Effector memory CD8-positive, alpha-beta T cell (primary cell): Measurements from ENCODE around the gene VSIG2.

Experiments used
- ATAC-seq: fragments of 150-1000 bp; cut with Tn5 transposase; replicated peaks from 2 replicates; pipeline ENCODE4 v1.10.0; 2021; ENCODE audit warnings: mild to moderate bottlenecking, moderate library complexity
- DNase-seq, 3 experiments: peaks; one replicate each; pipeline ENCODE4 v3.0.0; 2021
- H3K27ac Mint-ChIP-seq, 2 donors: one replicate each; pipeline ENCODE4 v1.8.0; 2022; ENCODE audit warnings: mild to moderate bottlenecking in 2 of 2, mixed read lengths in 2 of 2, moderate library complexity in 2 of 2
- H3K27me3 Mint-ChIP-seq, 2 donors: one replicate each; pipeline ENCODE4 v1.8.0; 2022; ENCODE audit warnings: mixed read lengths in 2 of 2
- H3K36me3 Mint-ChIP-seq: one replicate; pipeline ENCODE4 v1.8.0; 2022; ENCODE audit warnings: mild to moderate bottlenecking, moderate library complexity, mixed read lengths; ENCODE audit not compliant: insufficient read depth
- H3K4me1 Mint-ChIP-seq, 2 donors: one replicate each; pipeline ENCODE4 v1.8.0; 2022; ENCODE audit warnings: low read depth in 2 of 2, mixed read lengths in 2 of 2
- H3K4me3 Mint-ChIP-seq, 2 donors: one replicate each; pipeline ENCODE4 v1.8.0; 2022; ENCODE audit warnings: mild to moderate bottlenecking in 2 of 2, mixed read lengths in 2 of 2, moderate library complexity in 2 of 2
- H3K9me3 Mint-ChIP-seq, 2 donors: one replicate each; pipeline ENCODE4 v1.8.0; 2022; ENCODE audit warnings: mixed read lengths in 2 of 2
- total RNA-seq, 9 experiments: gene quantifications; one replicate each; lab custom pipeline; 2026; lab: John Stamatoyannopoulos, UW

The VSIG2 gene
- total RNA-seq: 0 to 0.68 (median 0.13) reads per million in 9 experiments

DNA sequence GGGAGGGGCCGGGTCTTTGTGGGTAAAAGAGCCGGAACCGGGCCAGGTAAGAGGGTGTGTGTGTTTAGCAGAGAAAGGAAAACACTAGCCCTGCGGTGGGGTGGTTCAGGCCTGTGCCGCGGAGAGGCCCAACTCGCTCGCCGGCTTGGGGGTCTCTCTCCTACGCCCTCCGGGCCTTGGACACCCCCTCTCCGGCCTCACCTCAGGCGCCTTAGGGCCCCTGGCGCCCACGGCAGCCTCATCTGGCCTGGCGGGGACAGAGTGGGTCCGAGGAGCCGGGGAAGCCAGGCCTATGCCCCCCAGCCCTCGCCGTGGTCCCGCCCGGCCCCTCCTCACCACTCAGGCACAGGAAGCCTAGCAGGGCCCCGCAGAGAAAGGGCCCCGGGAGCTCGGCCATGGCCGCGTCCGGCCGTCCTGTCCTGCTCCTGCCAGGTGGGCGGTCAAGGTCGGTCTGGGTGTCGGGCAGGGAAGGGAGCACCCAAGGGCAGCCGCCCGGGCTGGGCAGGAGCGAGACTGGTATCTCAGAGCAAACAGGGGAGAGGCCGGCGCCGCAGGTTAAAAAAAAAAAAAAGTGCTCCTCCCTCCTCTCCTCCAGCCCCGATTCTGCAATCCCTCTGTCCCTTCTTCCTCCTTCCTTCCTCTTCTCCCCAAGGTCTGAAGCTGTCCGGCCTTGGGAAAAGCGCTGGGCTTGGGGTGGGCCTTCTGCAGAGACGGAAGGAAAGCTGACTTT is at the start of gene VSIG2:
VSIG2 (minus strand) TSS at position 515 of the 730 bp plus-strand sequence; CDS start at position 397, 118 bp downstream.
- ATAC-seq (no peak), DNase-seq (no peak)
- Mint-ChIP-seq H3K4me3 (no peak within 1 kb of the TSS), H3K36me3 (peaks cover 4% of the 10 kb centered on the region), H3K27ac (no peak within 1 kb of the TSS), H3K9me3 (no peaks in the 10 kb centered on the region), H3K27me3 (peaks cover 19 to 47% of the 10 kb centered on the region in 2 donors), H3K4me1 (peaks cover 0 to 2% of the 10 kb centered on the region in 2 donors)

DNA sequence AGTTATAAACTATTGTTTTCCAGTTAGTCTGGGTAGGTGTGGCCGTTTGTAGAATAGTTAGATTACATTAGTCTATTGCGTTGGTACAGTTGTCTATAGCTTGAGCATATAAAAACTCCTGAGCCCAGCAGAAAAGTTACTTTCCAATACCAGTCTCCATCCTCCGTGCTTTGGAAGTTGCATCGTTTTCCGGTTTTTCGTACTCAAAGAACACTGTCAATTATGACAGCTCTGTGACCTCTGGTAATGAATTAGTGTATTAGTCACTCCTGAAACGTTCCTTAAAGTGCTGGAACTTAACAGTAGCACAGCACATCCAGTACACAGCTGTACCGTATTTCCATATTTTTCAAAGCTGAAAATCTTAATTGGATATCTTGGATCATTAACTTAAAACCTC is 49.0 kb upstream of the VSIG2 start:
- no peak for DNase-seq

DNA sequence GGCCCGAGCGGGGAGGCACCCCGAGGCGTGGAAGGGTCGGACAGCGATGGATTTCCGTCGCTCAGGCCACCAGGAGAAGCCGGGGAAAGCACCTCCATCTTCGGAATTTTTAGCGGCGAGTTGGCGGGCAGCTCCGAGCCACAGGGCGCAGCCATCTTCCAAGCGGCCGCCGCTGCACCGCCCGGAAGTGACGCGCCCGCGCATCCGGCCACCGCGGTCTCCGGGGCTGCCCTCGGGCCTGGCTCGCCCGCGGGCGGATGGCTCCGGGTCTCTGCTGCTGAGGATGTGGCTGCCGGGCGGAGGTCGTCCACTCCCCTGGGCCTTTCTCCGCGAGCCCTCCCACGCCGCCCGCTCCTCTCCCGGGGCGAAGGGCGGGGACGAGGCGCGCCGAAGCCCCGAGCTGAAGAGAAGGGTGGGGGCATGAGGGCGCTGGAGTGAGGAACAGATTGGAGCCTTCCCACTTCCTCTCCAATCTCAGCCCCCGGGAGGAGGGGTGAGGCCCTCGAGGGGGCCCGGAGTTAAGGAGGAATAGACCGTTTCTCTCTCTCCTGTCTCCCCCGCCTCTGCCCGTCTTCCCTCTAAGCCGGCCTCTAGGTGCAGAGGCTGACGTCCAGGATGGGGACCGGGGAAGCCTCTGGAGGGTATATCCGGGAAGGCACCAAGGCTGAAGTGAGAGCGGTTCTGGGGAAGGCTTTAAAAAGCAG is 48.3 kb upstream of the VSIG2 start, which contains the start of gene MSANTD2:
MSANTD2 (minus strand) TSS at position 181 of the 704 bp plus-strand sequence; CDS start at position 155, 26 bp downstream.
- peaks cover 13 to 21% of the 10 kb centered on the region in 2 donors for H3K4me1 Mint-ChIP-seq
- no peaks in the 10 kb centered on the region for H3K9me3 Mint-ChIP-seq
- peak within 1 kb of the TSS; percentile 96 for H3K27ac Mint-ChIP-seq
- ATAC-seq: peak; percentile 88
- H3K4me3 Mint-ChIP-seq: peak within 1 kb of the TSS; percentile 91 to 93
- H3K27me3 Mint-ChIP-seq: no peaks in the 10 kb centered on the region
- peaks cover 8% of the 10 kb centered on the region for H3K36me3 Mint-ChIP-seq
- DNase-seq: peak; percentile 76 to 81 (median 76)

More for the DNA sequence above, 49.0 kb upstream of the VSIG2 start:
- Mint-ChIP-seq H3K36me3 (peaks cover 8% of the 10 kb centered on the region), H3K27ac (peak overlapping the region; percentile 91 to 96), H3K4me1 (peaks cover 13 to 21% of the 10 kb centered on the region in 2 donors), H3K4me3 (peak overlapping the region; percentile 91 to 93), H3K27me3 (no peaks in the 10 kb centered on the region), H3K9me3 (no peaks in the 10 kb centered on the region)
- no peak for ATAC-seq

DNA sequence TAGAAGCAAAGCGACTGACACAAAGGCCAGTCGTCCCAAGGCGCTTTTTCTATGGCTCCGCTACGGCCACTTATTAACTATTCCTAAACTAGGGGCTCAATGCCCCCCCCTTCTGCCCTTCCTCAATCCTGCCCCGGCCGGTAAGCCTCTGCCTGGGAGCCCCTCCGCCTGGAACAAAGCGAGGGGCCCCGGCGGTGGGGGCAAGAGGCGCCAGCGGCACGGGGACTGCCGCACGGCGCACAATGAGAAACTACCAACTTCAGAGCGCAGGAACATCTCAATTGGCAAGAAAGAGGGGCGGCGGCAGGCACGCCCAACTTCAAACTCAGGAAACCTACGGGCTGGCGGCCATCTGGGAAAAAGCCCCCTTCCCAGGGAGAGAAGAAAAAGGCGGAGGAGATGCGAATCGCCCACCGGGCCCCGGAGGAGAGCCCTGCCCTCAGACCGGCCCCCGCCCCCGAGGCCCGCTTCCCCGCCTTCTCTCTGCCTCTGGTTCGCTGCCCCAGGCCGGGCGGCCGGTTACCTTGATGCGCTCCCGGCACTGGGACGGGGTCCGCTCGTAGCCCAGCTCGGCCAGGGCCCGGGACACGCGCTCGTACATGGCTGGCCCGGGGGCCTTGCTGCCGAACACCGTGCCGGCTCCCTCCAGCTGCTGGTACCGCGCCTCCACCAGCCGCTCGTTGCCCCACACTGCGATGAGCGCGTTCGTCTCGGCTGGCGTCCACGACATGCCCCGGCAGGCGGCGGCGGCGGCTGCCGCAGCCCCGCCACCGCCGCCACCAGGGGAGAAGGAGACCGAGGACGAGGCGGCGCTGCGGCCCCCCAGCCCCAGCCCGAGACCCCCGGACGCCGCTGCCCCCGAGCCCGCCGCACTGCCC is 47.5 kb upstream of the VSIG2 start:
- DNase-seq: peak; percentile 13 to 36 (median 30)

GRCh38 chr11:124798991-124799347 is 46.9 kb upstream of the VSIG2 start:
- H3K4me3 Mint-ChIP-seq: peak overlapping the region; percentile 91 to 93
- H3K36me3 Mint-ChIP-seq: peaks cover 8% of the 10 kb centered on the region
- ATAC-seq (no peak), DNase-seq (peak in 1 of 3 experiments; percentile 1)
- H3K4me1 Mint-ChIP-seq: peaks cover 13 to 24% of the 10 kb centered on the region in 2 donors
- H3K27ac Mint-ChIP-seq: peak overlapping the region; percentile 96
- no peaks in the 10 kb centered on the region for H3K27me3 Mint-ChIP-seq
- no peaks in the 10 kb centered on the region for H3K9me3 Mint-ChIP-seq

More for the DNA sequence above, 47.5 kb upstream of the VSIG2 start:
- Mint-ChIP-seq H3K4me1 (peaks cover 13 to 21% of the 10 kb centered on the region in 2 donors), H3K27ac (peak overlapping the region; percentile 96), H3K27me3 (no peaks in the 10 kb centered on the region), H3K9me3 (no peaks in the 10 kb centered on the region), H3K4me3 (peak overlapping the region; percentile 91 to 93), H3K36me3 (peaks cover 8% of the 10 kb centered on the region)
- peak; percentile 59 for ATAC-seq

DNA sequence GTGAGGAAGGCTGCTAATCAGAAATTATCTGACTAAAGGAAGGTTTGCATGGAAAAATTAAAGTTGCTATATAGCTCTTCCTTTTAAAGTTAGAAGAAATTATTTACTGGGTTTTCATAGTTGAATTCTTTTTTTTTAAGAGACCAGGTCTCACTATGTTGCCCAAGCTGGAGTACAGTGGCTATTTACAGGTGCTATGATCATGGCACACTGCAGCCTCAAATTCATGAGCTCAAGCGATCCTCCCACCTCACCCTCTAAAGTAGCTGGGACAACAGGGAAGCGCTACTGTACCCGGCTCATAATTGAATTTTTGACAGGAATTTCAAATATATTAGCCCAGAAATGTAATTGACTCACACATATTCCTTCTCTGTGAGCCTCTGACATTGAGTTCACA is 44.3 kb upstream of the VSIG2 start:
- Mint-ChIP-seq H3K27ac (no peak overlapping the region), H3K9me3 (no peaks in the 10 kb centered on the region), H3K4me1 (peaks cover 23 to 41% of the 10 kb centered on the region in 2 donors), H3K4me3 (no peak overlapping the region), H3K27me3 (no peaks in the 10 kb centered on the region), H3K36me3 (peaks cover 11% of the 10 kb centered on the region)
- no peak for ATAC-seq
- no peak for DNase-seq

- DNase-seq (peak; percentile 10 to 25 (median 13)), ATAC-seq (peak; percentile 73)
- Mint-ChIP-seq H3K27me3 (no peaks in the 10 kb centered on the region), H3K4me3 (no peak overlapping the region), H3K36me3 (peaks cover 5% of the 10 kb centered on the region), H3K4me1 (peaks cover 18 to 39% of the 10 kb centered on the region in 2 donors), H3K27ac (no peak overlapping the region), H3K9me3 (no peaks in the 10 kb centered on the region)
Observed at GRCh38 chr11:124793466-124794278, 41.6 kb upstream of the VSIG2 start.

DNA sequence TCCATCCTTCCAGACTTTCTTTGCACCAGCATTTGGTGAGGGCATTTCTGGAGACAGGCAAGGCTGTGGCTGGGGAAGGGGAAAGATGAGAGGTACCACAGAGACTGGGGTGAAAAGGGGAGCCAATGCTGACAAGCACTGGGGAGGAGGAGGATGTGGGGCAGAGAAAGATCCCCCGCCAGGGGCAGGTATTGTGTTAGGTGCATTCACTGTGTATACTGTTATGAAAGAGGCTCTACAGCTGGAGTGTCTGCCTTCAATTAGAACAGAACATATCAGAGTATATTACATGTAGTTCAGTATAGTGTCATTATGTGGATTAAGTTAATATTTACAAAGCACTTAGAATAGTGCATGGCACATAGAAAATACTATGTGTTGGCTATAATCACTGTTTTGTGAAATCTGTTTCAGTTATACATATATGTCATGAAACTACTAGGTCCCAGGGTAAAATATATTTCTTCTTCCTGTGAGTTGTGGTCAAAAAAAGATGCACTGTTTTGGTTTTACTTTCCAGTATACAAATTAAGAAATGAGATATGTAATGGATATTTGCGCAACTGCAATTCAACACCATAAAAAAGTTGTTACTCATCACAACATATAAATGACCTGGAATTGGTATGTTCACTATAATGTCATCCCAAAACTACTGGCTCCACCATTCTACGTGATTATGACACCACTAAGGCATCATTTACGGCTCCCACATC is 39.7 kb upstream of the VSIG2 start:
- H3K4me1 Mint-ChIP-seq: peaks cover 15 to 31% of the 10 kb centered on the region in 2 donors
- DNase-seq (no peak), ATAC-seq (no peak)
- H3K36me3 Mint-ChIP-seq: peaks cover 4% of the 10 kb centered on the region
- H3K4me3 Mint-ChIP-seq: no peak overlapping the region
- H3K27ac Mint-ChIP-seq: no peak overlapping the region
- H3K9me3 Mint-ChIP-seq: no peaks in the 10 kb centered on the region
- H3K27me3 Mint-ChIP-seq: no peaks in the 10 kb centered on the region

DNA sequence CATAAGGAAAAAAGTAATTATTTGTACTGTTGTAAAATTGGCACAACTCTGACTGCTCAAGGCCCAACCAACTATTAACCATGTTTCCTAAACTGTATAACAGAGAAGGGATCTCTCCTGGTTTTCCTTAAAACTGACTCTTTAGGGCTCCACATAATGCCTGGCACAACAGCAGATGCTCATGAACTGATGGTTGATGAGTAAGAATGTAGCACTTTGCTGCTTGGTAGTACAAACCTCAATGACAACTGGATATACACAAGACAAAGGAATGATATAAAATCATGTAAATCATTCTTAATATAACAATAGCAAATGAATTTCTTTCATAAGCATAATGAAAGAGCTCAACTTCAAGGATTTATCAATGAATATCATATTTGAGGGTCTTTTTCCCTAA is 36.5 kb upstream of the VSIG2 start:
- H3K27ac Mint-ChIP-seq: no peak overlapping the region
- H3K9me3 Mint-ChIP-seq: no peaks in the 10 kb centered on the region
- H3K4me3 Mint-ChIP-seq: no peak overlapping the region
- no peaks in the 10 kb centered on the region for H3K27me3 Mint-ChIP-seq
- H3K4me1 Mint-ChIP-seq: peaks cover 19 to 32% of the 10 kb centered on the region in 2 donors
- DNase-seq (no peak), ATAC-seq (no peak)
- peaks cover 4% of the 10 kb centered on the region for H3K36me3 Mint-ChIP-seq

DNA sequence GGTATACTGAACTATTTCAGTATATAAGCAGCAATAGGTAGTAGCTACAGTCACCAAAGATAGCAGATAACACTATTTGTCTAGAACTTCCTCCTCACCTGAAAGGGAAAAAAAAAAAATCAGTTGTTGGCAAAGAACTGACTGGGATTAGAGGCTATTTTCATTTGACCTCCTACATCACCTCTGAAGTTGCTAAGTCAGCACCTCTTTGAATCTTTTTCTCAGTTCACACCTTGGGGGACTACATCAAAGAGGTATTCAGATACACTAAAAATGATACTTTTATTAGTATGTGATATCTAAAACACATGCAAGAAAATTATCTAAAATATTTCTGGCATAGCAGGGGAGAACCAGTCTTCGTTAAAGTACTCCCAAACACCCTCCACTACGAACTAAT is 32.0 kb upstream of the VSIG2 start:
- Mint-ChIP-seq H3K9me3 (no peaks in the 10 kb centered on the region), H3K27ac (no peak overlapping the region), H3K4me1 (peaks cover 4% of the 10 kb centered on the region in 2 donors), H3K36me3 (no peaks in the 10 kb centered on the region), H3K27me3 (no peaks in the 10 kb centered on the region), H3K4me3 (no peak overlapping the region)
- no peak for DNase-seq
- ATAC-seq: no peak

GRCh38 chr11:124783002-124783401 is 30.9 kb upstream of the VSIG2 start:
- H3K4me3 Mint-ChIP-seq: no peak overlapping the region
- ATAC-seq: no peak
- H3K27me3 Mint-ChIP-seq: no peaks in the 10 kb centered on the region

GRCh38 chr11:124779568-124779967 is 27.5 kb upstream of the VSIG2 start:
- DNase-seq (no peak), ATAC-seq (no peak)
- no peak overlapping the region for H3K4me3 Mint-ChIP-seq
- peaks cover 10 to 28% of the 10 kb centered on the region in 2 donors for H3K4me1 Mint-ChIP-seq
- no peaks in the 10 kb centered on the region for H3K36me3 Mint-ChIP-seq
- H3K9me3 Mint-ChIP-seq: no peaks in the 10 kb centered on the region
- H3K27ac Mint-ChIP-seq: no peak overlapping the region
- no peaks in the 10 kb centered on the region for H3K27me3 Mint-ChIP-seq

More at GRCh38 chr11:124783002-124783401, 30.9 kb upstream of the VSIG2 start:
- H3K4me1 Mint-ChIP-seq: peaks cover 4% of the 10 kb centered on the region in 2 donors
- no peaks in the 10 kb centered on the region for H3K9me3 Mint-ChIP-seq
- H3K36me3 Mint-ChIP-seq: no peaks in the 10 kb centered on the region
- no peak for DNase-seq
- H3K27ac Mint-ChIP-seq: no peak overlapping the region
